Activated CD4-positive, CD25-positive, alpha-beta regulatory T cell treated with anti-CD3 and anti-CD28 coated beads, Interleukin-2, amount 50 U/mL, for 24 hours (primary cell): ENCODE results near the gene AFG3L2.

Source experiments
- ATAC-seq, 2 donors: fragments of 150-1000 bp; cut with Tn5 transposase; one replicate each; pipeline ENCODE4 v1.10.0; 2021; ENCODE audit warnings: mild to moderate bottlenecking in 1 of 2, moderate library complexity in 1 of 2

Gene AFG3L2

DNA sequence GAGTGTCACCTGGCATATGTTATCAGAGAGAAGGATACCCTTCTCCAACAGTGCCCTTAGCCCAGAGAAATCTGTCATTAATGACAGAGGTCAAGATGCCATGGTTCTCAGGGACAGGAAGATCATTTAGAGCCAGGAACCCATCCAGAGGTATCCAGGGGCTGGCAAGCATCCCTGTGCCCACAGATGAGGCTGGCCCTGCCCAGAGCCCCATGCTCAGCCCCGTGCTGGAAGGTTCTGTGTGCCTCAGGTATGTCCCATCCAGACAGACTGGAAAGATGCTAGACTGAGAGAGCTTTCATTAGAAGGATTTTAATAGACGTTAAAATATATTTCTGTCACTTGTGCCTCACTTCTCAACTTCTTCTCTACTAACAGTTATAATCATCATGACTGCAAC, 77.2 kb downstream of the AFG3L2 start:
- ATAC-seq = no peak

DNA sequence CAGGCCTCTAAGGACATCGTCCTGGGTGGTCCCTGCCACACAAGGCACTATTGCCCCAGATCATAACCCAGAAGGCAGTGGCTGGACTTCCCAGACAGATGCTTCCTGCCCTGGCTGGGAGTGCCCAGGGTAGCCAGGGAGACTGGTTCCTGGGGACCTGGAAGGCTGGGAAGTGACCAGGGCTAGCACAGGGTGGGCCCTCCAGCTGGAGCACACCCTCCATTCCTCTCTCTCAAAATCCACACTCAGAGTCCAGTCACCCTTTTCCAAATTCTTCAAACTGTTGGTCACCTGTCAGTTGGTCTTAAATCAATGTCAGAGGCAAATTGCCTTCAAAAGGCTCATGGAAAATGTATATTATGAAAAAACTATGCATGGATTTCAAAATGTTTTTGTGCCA, 80.6 kb downstream of the AFG3L2 start:
- ATAC-seq = no peak

- no peak for ATAC-seq
These were observed 81.0 kb downstream of the AFG3L2 start for GRCh38 chr18:12296087-12296403.

- no peak for ATAC-seq
These were observed 81.5 kb downstream of the AFG3L2 start for GRCh38 chr18:12295389-12296086.

DNA sequence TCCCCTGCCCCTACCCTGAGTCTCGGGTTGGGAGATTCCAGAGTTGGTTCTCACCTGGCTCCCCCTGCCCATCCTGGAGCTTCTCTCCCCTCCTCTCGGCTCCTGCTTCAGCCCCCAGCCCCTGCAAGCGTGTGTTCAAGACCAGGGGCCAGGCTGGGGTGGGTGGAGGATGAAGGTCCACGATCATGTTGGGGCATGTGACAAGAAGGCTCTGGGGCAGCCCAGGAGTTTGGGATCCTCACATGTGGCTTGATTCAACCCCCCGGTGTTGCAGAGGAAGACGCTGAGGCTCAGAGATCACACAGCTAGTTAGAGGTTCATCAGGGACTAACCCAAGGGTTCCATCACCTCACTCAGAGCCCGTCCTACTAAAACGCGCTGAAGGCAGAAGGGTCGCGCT, 83.2 kb downstream of the AFG3L2 start:
- no peak for ATAC-seq

- no peak for ATAC-seq
These were observed 85.3 kb downstream of the AFG3L2 start for GRCh38 chr18:12291690-12292089.

GRCh38 chr18:12291161-12291560, 85.9 kb downstream of the AFG3L2 start:
- ATAC-seq = no peak

DNA sequence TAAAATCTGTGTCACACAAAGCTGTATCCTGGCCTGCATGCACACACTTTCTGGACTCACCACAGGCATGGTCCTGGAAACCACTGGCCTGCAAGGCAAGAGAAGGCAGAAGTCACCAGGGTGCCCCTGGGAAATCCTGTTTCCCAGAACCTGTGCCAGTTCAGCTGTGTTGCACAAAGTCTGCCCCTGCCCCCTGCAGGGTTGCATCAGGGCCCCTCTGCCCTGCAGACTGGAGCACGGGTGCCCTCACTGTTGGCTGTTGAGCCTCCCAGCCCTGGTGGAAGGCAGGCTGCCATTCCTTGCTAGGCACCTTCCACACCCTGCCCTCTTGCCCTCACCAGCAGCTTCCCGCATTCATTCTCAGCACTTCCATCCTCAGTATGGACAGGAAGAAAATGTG, 86.9 kb downstream of the AFG3L2 start:
- ATAC-seq = no peak

GRCh38 chr18:12288403-12288755, 88.6 kb downstream of the AFG3L2 start:
- ATAC-seq = no peak

DNA sequence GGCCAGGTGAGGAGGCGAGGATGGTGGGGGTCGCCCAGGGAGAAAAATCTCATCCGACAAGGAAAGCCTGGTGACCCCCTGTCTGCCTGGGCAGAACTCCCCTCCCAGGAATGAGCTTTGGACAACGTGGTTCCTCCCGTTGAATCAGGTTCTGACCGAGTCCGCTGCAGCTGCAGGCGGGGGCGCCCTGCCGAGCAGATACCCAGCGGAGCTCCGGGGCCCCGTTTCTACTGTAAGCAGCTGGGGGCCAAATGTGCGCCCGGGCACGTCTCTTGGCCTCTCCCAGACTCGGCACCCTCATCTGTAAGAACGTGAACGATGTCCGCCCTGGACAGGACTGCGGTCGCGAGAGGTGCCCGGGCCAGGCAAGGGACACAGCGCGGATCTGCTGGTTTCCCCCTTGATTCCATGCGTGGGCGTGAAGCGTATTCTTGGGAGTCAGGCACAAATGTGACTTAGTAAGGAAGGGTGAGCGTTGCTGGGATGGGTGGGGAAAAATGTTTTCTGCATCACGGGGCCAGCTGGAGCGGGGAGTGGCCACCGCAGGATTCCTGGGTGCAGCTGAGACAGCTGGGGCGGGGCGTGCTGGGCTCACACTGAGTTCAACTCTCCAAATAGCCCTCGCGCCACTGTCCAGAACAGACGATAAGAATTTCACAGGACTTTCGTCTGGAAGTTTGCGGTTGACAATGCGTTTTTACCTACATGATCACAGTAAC, 89.2 kb downstream of the AFG3L2 start:
- no peak for ATAC-seq

DNA sequence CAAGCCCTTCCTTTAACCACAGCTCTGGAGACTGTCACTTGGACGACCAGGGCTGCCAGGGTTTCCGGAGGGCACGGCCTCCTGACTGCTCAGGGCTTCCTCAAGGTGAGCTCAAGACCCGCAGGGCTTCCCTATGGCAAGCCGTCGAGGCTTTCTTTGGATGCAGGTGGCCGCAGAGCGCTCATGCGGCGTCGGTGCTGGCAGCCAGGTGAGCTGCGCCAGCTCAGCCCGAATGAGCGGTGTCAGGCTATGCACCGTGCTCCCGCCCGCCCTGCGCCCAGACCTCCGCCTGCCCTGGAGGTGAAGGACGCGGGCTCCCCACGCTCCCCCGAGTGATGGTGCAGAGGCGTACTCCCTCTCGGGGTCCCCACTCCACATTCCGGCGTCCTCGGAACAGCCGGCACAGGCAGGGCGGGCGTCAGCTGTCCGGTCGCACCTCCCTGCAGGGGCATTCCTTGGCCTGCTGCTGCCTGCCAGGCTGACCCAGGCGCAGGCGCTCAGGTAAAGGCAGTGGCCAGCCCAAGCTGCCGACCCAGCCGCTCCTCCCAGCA, 89.8 kb downstream of the AFG3L2 start:
- ATAC-seq = no peak

GRCh38 chr18:12283666-12284065, 93.4 kb downstream of the AFG3L2 start:
- ATAC-seq = no peak

DNA sequence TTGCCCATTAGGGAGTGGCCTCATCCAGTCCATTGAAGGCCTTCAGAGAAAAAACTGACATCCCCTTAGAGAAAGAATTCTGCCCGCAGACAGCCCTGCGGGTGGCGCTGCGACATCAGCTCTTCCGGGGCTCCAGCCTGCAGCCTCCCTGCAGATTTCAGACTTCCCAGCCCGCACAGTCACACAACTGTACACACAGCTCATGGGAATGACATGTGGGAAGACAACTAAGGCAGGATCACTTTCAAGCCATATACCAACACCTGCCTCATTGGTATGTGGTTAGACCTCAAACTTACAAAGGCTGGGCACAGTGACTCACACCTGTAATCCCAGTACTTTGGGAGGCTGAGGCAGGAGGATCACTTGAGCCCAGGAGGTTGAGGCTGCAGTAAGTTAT, 93.8 kb downstream of the AFG3L2 start:
- no peak for ATAC-seq

GRCh38 chr18:12282442-12283039, 94.5 kb downstream of the AFG3L2 start:
- ATAC-seq = no peak

DNA sequence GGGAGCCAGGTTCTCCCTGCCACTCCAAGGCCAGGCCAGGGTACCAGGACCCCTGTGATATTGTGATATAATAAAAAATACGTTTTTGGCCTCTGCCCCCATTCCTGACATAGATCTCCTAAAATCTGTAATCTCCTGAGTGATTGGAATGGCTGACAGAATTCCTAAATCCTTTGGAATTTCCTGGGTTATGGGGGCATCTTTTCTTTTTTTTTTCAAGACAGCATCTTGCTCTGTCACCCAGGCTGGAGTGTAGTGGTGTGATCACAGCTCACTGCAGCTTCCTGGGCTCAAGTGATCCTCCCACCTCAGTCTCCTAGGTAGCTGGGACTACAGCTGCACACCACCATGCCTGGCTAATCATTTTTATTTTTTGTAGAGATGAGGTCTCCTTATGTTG, 95.2 kb downstream of the AFG3L2 start:
- no peak for ATAC-seq

DNA sequence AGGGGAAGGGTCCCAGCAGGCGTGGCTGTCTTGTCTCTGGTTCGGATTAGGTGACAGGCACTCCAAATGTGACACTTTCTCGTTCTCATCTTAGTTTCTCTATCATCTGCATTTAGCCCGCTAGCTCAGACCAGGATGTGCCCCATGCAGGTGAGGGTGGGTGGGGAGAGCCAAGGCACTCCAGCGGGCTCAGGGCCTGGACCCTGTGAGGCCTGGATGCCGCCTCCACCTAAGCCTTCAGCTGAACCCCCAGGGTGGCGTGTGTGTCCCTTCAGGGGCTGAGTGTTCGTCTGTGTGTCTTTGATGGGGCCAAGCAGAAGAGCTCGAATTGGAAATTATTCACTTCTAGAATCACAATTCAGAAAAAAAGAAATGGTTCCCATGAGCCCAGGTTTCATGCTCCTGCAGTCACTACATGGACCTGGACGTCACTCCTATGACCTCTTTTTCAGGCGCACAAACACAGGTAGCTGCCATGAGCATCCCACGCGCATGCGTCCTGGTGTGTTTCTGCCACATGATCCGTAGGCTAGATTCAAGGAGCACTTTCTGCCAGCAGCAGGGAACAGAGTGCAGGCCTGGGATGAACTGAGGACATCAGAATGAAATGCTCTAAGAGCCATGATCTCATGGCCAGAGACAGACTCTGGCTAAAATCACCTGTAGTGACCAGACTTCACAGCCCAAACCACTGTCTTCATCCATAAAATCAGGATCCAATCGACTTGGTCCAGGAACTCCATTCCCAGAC, 97.1 kb downstream of the AFG3L2 start:
- no peak for ATAC-seq
